GM21619 (cell line): ENCODE results near the gene CAMSAP3.
"Not testable (repeated sequence)": the region's sequence is repeated elsewhere in the genome, so short reads cannot be mapped to it uniquely, and the experiment has no call there.

Experiments used
- ATAC-seq: cut with Tn5 transposase; IDR thresholded peaks from one replicate; pipeline ENCODE4 v1.9.1; 2021; ENCODE audit not compliant: unreplicated experiment

Gene CAMSAP3

GRCh38 chr19:7631577-7631976 lies 35.9 kb downstream of the CAMSAP3 start:
- ATAC-seq: no peak

GRCh38 chr19:7632340-7633203 lies 36.9 kb downstream of the CAMSAP3 start:
- ATAC-seq: no peak

- ATAC-seq: no peak
Observed at GRCh38 chr19:7633698-7634097, 38.0 kb downstream of the CAMSAP3 start, which contains the start of gene PCP2. TSS of gene PCP2 (minus strand) at chr19:7633719. CDS start at chr19:7633457, 262 bp downstream.

- ATAC-seq: no peak
Observed at GRCh38 chr19:7635670-7636069, 40.0 kb downstream of the CAMSAP3 start.

GRCh38 chr19:7636317-7636690 lies 40.6 kb downstream of the CAMSAP3 start:
- no peak for ATAC-seq

GRCh38 chr19:7636691-7637373 lies 41.2 kb downstream of the CAMSAP3 start, which contains the start of gene STXBP2:
TSS of gene STXBP2 (plus strand) at chr19:7637110. CDS start at chr19:7637150, 40 bp downstream.
- no peak for ATAC-seq

- ATAC-seq: no peak
Observed at GRCh38 chr19:7637374-7638256, 42.0 kb downstream of the CAMSAP3 start.

GRCh38 chr19:7638802-7639465 lies 43.3 kb downstream of the CAMSAP3 start:
- ATAC-seq: no peak

- no peak for ATAC-seq
Observed at GRCh38 chr19:7639863-7640348, 44.2 kb downstream of the CAMSAP3 start.

- no peak for ATAC-seq
Observed at GRCh38 chr19:7640803-7641202, 45.1 kb downstream of the CAMSAP3 start.

GRCh38 chr19:7641290-7642276 lies 45.9 kb downstream of the CAMSAP3 start:
- no peak for ATAC-seq

GRCh38 chr19:7642295-7643030 lies 46.8 kb downstream of the CAMSAP3 start:
- no peak for ATAC-seq

- no peak for ATAC-seq
Observed at GRCh38 chr19:7643031-7643415, 47.4 kb downstream of the CAMSAP3 start.

- ATAC-seq: not testable (repeated sequence)
Observed at GRCh38 chr19:7643629-7644549, 48.2 kb downstream of the CAMSAP3 start.

- ATAC-seq: no peak
Observed at GRCh38 chr19:7644550-7644877, 48.9 kb downstream of the CAMSAP3 start.

GRCh38 chr19:7645163-7645562 lies 49.5 kb downstream of the CAMSAP3 start:
- ATAC-seq: no peak

GRCh38 chr19:7645656-7646425 lies 50.2 kb downstream of the CAMSAP3 start:
- no peak for ATAC-seq
